Esophagus (tissue), 2 donors: ENCODE results near the gene MAF. TPM values are rescaled to one million over a fixed set of nuclear protein-coding genes. Genes with fewer than 3 reads are reported as not detected.
A peak's percentile ranks its signal among the peaks of the same experiment; 100 is the strongest.

Experiments
- H3K27ac ChIP-seq, 2 donors: one replicate each; pipeline ENCODE4 v1.5.1; 2013; ENCODE audit warnings: low read depth in 2 of 2, mild to moderate bottlenecking in 2 of 2, inconsistent platforms in 1 of 2, low read length in 1 of 2, moderate library complexity in 1 of 2
- H3K27me3 ChIP-seq, 2 donors: one replicate each; pipeline ENCODE4 v1.6.1; 2013; ENCODE audit warnings: low read length in 2 of 2, control low read depth in 1 of 2, mild to moderate bottlenecking in 1 of 2; ENCODE audit not compliant: insufficient read depth in 2 of 2, control insufficient read depth in 1 of 2
- H3K36me3 ChIP-seq, 2 donors: one replicate each; pipeline ENCODE4 v1.6.1; 2013; ENCODE audit warnings: low read length in 1 of 2; ENCODE audit not compliant: control insufficient read depth in 2 of 2, insufficient read depth in 2 of 2
- H3K4me1 ChIP-seq, 2 donors: one replicate each; pipeline ENCODE4 v1.6.1; 2013; ENCODE audit warnings: low read length in 1 of 2; ENCODE audit not compliant: control insufficient read depth in 2 of 2, insufficient read depth in 2 of 2
- H3K4me3 ChIP-seq, 2 donors: one replicate each; pipeline ENCODE4 v1.5.1; 2013; ENCODE audit warnings: low read length in 2 of 2, mild to moderate bottlenecking in 2 of 2, low read depth in 1 of 2, moderate library complexity in 1 of 2
- H3K9me3 ChIP-seq, 2 donors: one replicate each; pipeline ENCODE4 v1.6.1; 2013; ENCODE audit warnings: mild to moderate bottlenecking in 2 of 2, low read depth in 1 of 2, low read length in 1 of 2, moderate library complexity in 1 of 2; ENCODE audit not compliant: control insufficient read depth in 2 of 2, insufficient read depth in 1 of 2
- WGBS, 2 donors: extraction: QIAGEN DNeasy Blood & Tissue Kit; methylation state at CpG; one replicate each; pipeline ENCODE4 v1.1.7; 2013; 5-methylcytosine and 5-hydroxymethylcytosine counted together
- polyA plus RNA-seq, 2 donors: library from polyadenylated mRNA; stranded (reverse); fragments of 200-250 nt; gene quantifications; one replicate each; pipeline ENCODE4 v1.2.3, GENCODE V29; 2013
- donor health status: healthy with polysubstance abuse.
- donor health status: Bipolar disorder and iron deficiency.

The MAF gene
- polyA plus RNA-seq, 2 donors, result 11.0 to 12.2 TPM

DNA sequence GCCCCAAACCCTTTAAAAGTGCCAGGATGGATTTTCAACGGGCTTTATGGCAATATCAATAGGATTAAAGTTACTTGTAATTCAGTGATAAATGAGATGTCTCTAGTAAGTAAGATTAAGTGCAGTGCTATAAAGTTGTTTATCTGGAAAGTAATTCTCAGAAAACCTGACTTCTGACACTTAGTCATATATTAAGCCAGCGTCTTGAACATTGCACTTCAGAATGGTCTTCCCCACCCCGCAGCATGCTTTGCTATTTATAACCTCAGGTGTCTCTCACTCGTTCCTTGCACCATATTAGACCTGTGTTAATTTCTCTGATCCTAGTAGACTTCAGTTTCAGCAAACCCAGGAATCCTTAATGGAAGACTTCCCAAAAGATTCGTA lies 2.1 kb upstream of the MAF start:
- H3K27ac ChIP-seq, result peak overlapping the region; percentile 86 to 94
- H3K27me3 ChIP-seq, result no peaks in the 10 kb centered on the region
- no peaks in the 10 kb centered on the region for H3K9me3 ChIP-seq
- H3K4me1 ChIP-seq, result no peaks in the 10 kb centered on the region
- H3K36me3 ChIP-seq, result peaks cover 0 to 4% of the 10 kb centered on the region in 2 donors
- 12 to 24% methylated on average over 5 of the region's 5 CpGs for WGBS, 2 donors
- peak overlapping the region in 1 of 2 donors; percentile 93 for H3K4me3 ChIP-seq

DNA sequence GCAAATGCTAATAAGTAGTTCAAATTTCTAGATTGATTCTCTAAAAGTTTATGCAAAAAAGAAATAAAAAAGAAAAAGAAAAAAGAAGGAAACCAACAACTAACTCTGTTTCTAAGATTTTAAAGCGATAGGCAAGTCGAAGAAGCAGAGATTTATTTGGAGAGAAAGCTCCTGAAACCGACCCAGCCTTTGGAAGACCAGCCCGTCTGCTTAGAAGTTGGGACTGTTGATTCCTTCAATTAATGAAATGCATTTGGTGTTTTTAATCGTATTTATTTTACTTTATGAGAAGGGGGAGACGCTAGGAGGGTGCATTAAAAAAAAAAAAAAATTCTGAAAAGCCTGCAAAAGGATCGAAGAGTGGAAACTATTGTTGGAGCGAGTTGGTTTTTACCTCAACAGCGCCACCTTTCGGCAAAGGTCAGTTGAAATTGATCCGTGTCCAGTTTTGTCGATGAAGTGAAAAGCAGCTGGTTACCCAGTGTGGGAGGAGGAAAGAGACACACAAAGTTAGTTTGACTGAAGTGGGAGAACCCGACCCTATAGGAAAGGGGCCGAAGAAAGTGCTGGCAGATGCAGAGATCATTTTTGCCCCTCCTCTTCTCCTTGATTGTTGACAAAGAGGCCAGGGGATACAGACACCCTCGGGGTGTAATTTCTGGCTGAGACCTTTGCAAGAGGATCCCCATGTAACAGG lies 1.5 kb upstream of the MAF start:
- Histone ChIP-seq H3K27me3 (no peaks in the 10 kb centered on the region), H3K4me1 (no peaks in the 10 kb centered on the region), H3K27ac (peak overlapping the region; percentile 94 to 96), H3K4me3 (peak overlapping the region; percentile 93 to 98), H3K36me3 (peaks cover 0 to 4% of the 10 kb centered on the region in 2 donors), H3K9me3 (no peaks in the 10 kb centered on the region)
- WGBS, 2 donors, result 2% methylated on average over 15 of the region's 15 CpGs

DNA sequence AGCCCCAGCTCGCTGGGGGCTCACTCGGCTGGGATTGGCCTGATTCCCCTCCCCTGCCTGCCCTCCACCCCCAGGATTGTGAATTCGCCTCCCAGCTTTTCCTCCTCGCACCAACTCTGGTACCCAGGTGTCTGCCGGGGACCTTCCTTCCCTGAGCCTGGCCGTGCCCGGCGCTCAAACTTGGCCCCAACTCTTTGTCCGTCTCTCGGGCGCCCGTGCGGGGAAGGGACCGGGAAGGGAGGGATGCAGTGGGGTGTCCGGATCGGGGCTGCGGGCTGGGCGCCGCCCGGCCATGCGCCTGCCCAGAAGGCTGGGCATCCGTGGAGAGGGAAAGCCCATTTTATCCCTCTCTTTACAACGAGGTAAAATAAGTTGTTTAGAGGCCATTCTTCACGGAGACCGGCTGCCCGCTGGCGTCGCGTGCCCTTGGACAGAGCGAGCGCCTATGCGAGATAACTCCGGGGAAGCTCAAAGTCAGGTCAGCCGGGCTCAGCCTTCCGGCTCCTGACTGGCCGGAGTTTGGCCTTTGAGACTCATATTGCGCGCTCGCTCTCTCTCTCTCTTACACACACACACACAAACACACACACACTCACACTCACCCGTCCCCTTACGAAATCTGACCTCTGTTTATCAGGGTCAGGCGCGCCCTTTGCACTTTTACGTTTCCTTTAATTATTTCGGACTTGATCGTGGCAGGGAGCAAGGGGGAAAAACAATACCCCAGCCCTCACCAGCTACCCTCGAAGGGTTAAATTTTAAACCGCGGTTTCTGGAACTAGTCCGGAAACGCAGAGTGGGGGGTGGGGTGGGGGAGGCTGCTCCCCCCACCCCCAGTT lies 774 bp upstream of the MAF start:
- WGBS, 2 donors, result 0% methylated on average over 51 of the region's 51 CpGs

DNA sequence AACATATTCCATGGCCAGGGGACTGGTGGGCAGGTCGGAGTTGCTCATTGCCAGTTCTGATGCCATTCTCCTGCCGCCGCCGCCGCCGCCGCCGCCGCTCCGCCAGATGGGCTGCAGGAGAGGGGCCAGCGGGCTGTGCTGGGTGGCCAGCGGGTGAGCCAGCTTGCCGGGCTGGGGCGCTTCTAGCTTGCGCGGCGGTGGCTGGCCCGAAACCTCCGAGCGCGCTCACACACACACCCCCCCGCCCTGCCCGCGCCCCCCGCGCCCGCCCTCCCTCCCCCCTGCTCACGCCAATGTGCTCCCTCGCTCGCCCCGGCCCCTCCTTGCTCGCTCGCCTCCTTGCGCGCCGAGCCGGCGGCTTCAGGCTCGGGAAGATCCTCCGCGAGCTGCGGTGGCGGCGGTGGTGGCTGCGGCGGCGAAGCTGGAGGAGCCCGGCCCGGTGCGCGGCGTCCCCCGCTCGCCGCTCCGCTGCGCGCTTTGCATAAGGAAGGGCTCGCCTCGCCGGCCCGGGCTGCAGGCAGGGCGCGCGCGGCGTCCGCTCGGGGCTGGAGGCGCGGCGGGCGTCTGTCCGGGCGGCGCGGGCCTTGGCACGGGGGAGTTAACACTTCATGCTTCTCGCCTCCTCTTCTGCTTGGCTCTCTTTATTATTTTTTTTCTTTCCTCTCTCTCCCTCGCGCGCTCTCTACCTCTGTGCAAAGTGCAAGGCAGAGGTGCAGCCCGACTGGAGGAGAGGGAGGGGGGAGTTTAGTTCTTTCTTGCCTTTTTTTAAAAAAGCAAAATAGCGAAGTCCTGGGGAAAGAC lies 500 bp downstream of the MAF start:
- peaks cover 2 to 4% of the 10 kb centered on the region in 2 donors for H3K36me3 ChIP-seq
- peak overlapping the region; percentile 93 to 98 for H3K4me3 ChIP-seq
- H3K27me3 ChIP-seq, result no peaks in the 10 kb centered on the region
- H3K27ac ChIP-seq, result peak overlapping the region; percentile 94 to 96
- peaks cover 0 to 2% of the 10 kb centered on the region in 2 donors for H3K4me1 ChIP-seq
- WGBS, 2 donors, result 0 to 1% methylated on average over 53 to 83 of the region's 84 CpGs
- no peaks in the 10 kb centered on the region for H3K9me3 ChIP-seq

More for the DNA sequence above, 774 bp upstream of the MAF start:
- Histone ChIP-seq H3K27me3 (no peaks in the 10 kb centered on the region), H3K9me3 (no peaks in the 10 kb centered on the region), H3K36me3 (peaks cover 0 to 4% of the 10 kb centered on the region in 2 donors), H3K4me3 (peak overlapping the region; percentile 93 to 98), H3K4me1 (no peaks in the 10 kb centered on the region), H3K27ac (peak overlapping the region; percentile 94 to 96)

DNA sequence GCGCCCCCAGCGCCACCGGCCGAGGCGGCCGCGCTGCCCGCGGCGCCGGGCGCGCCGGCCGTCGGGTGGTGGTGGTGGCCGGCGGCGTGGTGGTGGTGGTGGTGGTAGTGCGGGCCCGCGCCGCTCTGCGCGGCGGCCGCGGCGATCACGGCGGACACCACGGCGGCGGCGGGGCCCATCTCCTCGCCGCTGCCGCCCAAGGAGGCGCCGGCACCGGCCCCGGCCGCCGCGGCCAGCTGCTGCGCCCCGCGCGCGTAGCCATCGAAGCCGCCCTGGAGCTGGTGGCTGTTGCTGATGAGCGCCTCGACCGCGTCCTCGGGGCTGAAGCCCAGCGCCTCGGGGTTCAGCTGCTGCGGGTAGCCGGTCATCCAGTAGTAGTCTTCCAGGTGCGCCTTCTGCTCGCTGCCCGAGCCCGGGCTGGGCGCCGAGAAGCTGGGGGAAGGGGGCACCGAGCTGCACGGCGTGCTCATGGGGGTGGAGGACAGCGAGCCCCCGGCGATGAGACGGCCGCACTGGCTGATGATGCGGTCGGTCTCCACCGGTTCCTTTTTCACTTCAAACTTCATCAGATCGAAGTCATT lies 1.2 kb downstream of the MAF start:
- H3K4me3 ChIP-seq, result peak overlapping the region; percentile 93 to 98
- H3K9me3 ChIP-seq, result no peaks in the 10 kb centered on the region
- no peaks in the 10 kb centered on the region for H3K27me3 ChIP-seq
- 0% methylated on average over 41 to 79 of the region's 79 CpGs for WGBS, 2 donors
- H3K27ac ChIP-seq, result peak overlapping the region; percentile 94 to 96
- peaks cover 2 to 4% of the 10 kb centered on the region in 2 donors for H3K36me3 ChIP-seq
- peaks cover 0 to 2% of the 10 kb centered on the region in 2 donors for H3K4me1 ChIP-seq

- H3K4me1 ChIP-seq, result peaks cover 0 to 2% of the 10 kb centered on the region in 2 donors
- H3K27me3 ChIP-seq, result no peaks in the 10 kb centered on the region
- WGBS, 2 donors, result 1% methylated on average over 51 of the region's 51 CpGs
- H3K4me3 ChIP-seq, result peak overlapping the region; percentile 93 to 98
- H3K36me3 ChIP-seq, result peaks cover 2 to 4% of the 10 kb centered on the region in 2 donors
- H3K27ac ChIP-seq, result peak overlapping the region; percentile 82 to 94
- no peaks in the 10 kb centered on the region for H3K9me3 ChIP-seq
Observed at GRCh38 chr16:79598348-79599181, 2.0 kb downstream of the MAF start.

DNA sequence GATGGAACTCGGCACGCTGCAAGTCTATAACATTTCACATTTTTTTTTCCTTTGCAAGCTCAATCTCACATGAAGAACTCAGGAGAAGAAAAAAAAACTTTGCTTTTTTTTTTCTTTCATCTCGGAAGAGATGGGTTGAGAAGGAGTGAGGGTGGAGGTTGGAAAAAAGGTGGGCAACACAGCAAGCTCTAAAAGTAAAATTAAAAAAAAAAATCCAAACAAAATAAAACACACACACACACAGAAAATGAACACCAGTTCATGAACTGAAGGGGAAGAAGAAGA lies 2.5 kb downstream of the MAF start:
- Histone ChIP-seq H3K9me3 (no peaks in the 10 kb centered on the region), H3K4me3 (peak overlapping the region in 1 of 2 donors; percentile 93), H3K27me3 (no peaks in the 10 kb centered on the region), H3K36me3 (peaks cover 2 to 8% of the 10 kb centered on the region in 2 donors), H3K4me1 (peaks cover 0 to 2% of the 10 kb centered on the region in 2 donors), H3K27ac (peak overlapping the region in 1 of 2 donors; percentile 56)
- 13 to 28% methylated on average over 3 of the region's 3 CpGs for WGBS, 2 donors

DNA sequence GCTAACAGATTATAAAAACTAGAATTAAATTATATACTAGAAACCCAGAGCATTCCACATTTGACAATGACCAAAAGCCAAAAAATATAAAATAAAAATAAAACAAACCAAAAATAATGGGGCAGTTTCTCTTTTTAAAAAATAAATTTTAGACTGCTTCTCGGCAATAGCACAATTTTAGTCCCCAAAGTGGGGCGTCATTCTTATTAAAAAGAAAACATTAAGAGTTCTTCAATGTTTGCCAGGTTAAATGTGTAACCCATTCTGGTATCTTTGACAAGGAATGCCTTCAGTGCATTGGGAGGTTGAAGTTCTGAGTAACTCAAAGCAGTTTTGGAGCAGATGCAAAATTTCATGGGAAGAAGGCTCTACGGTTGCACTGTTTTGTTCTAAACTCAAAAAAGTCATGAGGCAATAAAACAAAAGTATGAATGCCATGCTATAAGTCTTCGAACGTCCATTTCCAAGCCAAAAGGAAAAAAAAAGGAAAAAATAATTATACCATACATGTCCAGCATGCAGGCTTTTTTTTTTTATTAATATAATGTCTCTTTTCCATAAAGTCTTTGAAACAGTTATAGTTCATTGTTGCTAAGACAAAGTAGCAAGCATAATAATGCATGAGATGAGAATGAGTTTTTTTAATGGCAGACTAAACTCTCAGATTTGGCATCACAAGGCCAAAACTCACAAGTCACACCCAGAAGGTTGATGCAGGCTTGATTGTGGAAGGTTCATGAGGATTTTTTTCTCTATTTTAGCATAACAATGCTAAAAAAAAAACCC lies 3.1 kb downstream of the MAF start:
- H3K36me3 ChIP-seq, result peaks cover 2 to 8% of the 10 kb centered on the region in 2 donors
- peaks cover 0 to 2% of the 10 kb centered on the region in 2 donors for H3K4me1 ChIP-seq
- H3K27ac ChIP-seq, result peak overlapping the region in 1 of 2 donors; percentile 56
- H3K9me3 ChIP-seq, result no peaks in the 10 kb centered on the region
- no peaks in the 10 kb centered on the region for H3K27me3 ChIP-seq
- 28 to 49% methylated on average over 5 of the region's 5 CpGs for WGBS, 2 donors
- H3K4me3 ChIP-seq, result peak overlapping the region; percentile 42 to 93
